Heart left ventricle (tissue), 13 donors: ENCODE measurements around the gene OPHN1.

Experiments
- CTCF ChIP-seq, 12 donors: fragments of 200-600 bp; sonication (generic) in 4 of 12; IDR thresholded peaks; one replicate each; pipeline versions ENCODE4 v1.5.0 to v1.8.0; 2018 to 2022; ENCODE audit warnings: antibody characterized with exemption in 12 of 12, mild to moderate bottlenecking in 5 of 12
- POLR2A ChIP-seq, 2 donors: fragments of 450-650 bp; IDR thresholded peaks; one replicate each; pipeline ENCODE4 v1.6.1; 2017; ENCODE audit warnings: antibody characterized with exemption in 2 of 2, mild to moderate bottlenecking in 2 of 2, moderate library complexity in 2 of 2
- donor health status: ischemic (EF 13 %, LVEDD 7.1; RV severe dilation, severe dysfunction).
- donor health status: DM: no; HTN: yes; CAD: no.
- donor health status: DM: no; HTN: no; CAD: no.
- donor health status: ischemic (EF 25% LVEDD 6.9; RV normal size, moderate dysfunction).
- donor health status: ischemic (EF 25% LVEDD 5.7; RV mildly dilated, moderate dysfunction).
- donor health status: ischemic (EF 35%, LVEDD 5.7; RV mildly dilated, moderate dysfunction).
- donor health status: nonischemic (EF 11% LVEDD 7.7; RV severe dilation, severe dysfunction).
- donor health status: DM: yes; HTN: yes; CAD: no.
- donor health status: PGD.
- donor health status: ischemic (EF 29% LVEDD 5.4; RV normal size, mild dysfunction).
- donor health status: nonischemic (EF 23%, LVEDD 6.1; RV moderate dilation, normal function).

DNA sequence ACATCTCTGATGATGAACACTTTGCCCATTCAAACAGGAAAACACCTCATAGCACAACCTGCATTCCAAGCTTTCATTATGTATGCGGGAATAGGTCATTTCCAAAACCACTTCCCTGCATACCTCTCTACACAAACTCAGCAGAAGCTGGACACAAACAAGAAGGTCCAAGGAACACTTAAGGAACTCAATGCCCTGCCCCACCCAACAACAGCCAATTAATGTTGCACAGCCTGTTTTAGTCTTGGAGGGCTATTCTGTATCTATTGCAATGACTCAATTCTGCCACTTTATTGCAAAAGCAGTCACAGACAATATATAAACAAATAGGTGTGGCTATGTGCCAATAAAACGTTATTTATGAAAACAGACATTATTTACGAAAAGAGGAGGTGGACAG lies 16.7 kb downstream of the OPHN1 start:
- TF ChIP-seq POLR2A (IDR thresholded peaks at IDR 0.05), result no peak
- no peak for TF ChIP-seq CTCF (IDR thresholded peaks at IDR 0.05)
